GM21447 (cell line): ENCODE data around the gene EYA4.

Experiments used
- ATAC-seq: cut with Tn5 transposase; IDR thresholded peaks from one replicate; pipeline ENCODE4 v1.9.1; 2021; ENCODE audit not compliant: unreplicated experiment

EYA4 gene

DNA sequence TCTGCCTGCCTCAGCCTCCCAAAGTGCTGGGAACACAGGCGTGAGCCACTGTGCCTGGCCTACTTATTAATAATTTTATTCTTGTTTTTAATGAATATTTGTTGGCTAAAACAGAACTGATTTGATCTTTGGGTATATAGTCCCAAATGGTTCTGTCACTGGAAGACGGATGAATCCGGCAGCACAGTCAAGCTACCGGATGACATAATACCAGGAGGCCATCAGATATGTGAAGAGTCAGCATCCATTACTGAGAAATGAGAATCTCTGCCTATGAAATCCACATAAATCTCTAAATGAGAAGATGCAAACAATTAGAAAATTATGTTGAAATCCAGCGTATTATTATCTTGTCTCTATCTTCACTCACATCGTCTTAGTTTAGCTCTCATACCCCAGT is 263.0 kb downstream of the EYA4 start:
- no peak for ATAC-seq

DNA sequence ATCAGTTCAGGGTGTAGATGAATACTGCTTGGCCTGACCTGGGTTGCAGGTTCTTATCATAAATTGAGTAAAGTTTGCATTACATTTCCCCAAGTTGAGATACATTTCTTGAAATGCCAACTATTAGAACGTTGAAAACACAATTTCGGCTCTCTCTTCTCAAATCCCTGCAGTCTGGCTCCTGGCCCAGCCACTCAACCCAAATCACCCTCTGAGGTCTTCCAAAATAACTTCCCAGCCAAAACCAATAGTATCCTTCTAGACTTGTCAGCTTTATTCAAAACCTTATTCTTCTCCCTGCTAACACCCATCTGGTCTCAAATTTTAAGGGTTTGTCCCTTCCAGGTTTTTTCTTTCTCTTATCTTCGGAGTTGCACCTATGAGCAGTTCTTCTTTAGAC is 263.6 kb downstream of the EYA4 start:
- no peak for ATAC-seq

- ATAC-seq: no peak
Observed at GRCh38 chr6:133505681-133506080, 264.5 kb downstream of the EYA4 start.

DNA sequence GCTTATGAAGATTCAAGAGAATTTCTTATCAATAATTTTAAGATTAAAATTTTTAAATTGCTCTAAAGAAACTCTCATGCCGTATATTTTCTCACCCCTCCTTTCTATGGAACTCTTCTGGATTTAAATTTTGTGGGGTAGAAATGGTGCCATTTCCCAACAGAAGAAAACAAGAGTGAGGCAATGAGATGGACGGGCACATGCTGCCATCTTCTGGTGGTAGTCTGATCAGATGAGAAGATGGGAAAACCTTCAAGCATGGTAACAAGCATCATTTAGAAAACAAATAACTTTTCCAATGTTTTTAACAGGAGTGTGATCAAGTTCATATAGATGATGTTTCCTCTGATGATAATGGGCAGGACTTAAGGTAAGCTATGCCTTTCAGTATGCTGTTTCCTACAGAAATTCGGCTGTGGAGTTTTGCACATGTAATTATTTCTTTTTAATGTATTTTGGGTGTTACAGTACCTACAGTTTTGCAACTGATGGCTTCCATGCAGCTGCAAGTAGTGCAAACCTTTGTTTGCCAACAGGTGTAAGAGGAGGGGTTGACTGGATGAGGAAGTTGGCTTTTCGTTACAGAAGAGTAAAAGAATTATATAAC is 271.4 kb downstream of the EYA4 start:
- ATAC-seq: peak; percentile 60

GRCh38 chr6:133523816-133524215 is 282.7 kb downstream of the EYA4 start:
- ATAC-seq: no peak

- no peak for ATAC-seq
Observed at GRCh38 chr6:133526436-133526835, 285.3 kb downstream of the EYA4 start.

DNA sequence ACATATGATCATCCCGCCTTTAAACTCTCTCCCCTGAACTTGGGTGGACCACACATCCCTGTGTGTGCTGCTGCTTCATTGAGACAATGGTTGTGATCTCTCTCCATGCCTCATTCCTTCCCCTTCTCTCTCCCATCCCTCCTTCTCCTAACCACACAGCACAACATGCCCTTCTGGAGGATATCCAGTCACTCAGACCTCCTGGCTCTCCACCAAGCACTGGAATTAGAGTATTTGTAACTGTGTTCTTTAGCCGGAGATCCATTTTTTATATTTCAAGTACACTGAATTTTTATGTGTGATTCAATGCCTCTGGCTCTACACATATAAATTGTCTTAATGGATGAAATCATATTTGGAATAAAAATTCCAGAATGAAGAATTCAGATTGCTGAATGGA is 287.4 kb downstream of the EYA4 start:
- no peak for ATAC-seq

DNA sequence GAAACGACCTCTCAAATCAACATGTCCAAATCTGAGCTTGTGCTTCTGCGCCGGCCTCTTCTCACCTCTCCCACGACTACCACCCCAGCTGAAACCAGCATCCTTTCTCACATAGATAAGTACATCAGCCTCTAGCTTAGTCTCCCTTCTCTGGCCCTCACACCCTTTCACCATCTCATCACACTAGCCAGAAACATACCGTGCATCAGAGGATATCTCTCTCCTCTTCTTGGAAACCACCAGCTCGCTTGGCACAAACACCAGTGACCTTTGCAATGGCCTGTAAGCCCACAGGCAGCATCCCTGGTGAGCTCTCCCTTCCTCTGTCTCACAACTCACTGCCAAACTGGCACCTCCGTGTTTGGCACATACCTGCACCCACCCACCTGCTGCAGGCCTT is 291.8 kb downstream of the EYA4 start:
- no peak for ATAC-seq

- no peak for ATAC-seq
Observed at GRCh38 chr6:133539502-133540259, 298.5 kb downstream of the EYA4 start.

DNA sequence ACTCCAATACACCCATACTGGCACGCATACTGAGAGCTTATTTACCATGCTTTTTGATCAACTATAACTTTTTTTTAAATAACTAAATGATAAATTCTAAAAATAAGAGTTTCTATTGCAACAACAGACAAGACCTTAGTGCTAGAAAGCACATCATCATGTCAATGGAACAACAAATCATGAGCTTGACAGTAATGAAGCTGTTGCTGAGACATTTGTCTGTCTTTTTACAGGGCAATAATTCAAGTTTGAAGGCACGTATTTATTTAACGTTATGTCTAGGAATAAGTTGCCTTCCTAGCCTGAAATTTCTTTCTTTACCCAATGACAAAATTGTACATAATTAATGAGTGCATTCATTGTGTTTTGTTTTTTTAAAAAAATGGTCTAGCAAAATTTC is 299.2 kb downstream of the EYA4 start:
- no peak for ATAC-seq

DNA sequence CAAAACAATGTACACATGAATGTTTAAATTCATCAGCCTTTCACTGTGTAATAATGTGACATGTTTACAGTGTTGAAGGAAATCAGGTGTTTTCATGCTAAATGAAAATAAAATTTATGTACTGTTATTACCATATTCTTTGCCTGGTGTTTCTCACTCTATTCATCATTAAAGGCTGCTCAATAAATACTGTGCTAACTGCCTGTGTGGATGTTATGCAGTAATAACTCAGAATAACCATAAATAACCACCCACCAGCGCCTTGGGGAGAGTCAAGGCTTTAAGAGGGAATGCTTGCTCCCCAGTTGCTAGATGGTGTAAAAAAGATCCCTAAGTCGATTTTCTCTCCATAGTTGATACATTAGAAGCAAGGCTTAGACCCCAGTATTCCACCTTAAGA is 299.9 kb downstream of the EYA4 start:
- ATAC-seq: no peak

DNA sequence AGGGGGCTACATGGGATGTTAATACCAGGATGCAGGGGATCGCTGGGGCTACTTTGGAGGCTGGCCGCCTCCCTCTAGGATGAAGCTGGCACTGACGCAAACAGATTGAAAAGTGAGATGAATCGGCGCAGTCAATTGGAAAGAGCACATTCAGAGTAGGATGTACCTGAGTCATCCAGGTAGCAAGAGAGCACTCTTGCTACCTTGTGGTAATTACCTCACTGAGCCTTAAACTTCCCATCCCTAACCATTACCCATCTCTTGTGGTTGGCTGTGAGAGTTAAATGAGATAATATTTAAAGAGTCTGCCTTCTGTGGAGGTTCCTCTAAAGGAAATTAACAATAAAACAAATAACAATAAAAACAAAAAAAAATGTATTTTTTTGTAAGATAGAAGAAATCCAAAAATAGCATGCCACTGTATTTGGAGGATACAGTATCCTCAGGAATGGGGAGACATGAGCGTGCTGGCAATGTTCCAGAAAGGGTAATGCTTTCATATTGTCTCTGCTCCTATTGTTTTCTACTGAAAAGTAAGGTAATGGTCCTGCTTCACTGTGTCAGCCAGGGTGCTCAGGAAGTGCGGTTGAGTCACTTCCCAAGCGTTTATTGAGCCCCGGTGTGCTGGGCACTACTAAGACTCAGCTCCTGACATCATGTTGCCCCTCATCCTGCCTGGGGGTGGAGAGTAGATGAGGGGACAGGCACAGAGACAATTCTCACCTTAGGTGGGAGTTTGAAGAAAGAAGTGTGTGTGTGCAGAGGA is 301.1 kb downstream of the EYA4 start:
- ATAC-seq: no peak

DNA sequence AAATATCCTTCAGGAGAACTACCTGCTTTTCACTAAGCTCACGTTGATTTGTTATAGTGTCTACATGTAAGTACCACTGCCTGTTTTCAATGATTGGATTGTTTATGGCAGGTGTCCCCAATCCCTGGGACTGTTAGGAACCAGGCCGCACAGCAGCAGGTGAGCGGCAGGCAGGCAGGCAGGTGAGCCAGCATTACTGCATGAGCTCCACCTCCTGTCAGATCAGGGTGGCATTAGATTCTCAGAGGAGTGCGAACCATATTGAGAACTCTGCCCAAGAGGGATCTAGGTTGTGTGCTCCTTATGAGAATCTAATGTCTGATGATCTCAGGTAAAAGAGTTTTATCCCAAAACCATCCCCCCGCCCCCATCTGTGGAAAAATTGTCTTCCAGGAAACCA is 303.3 kb downstream of the EYA4 start:
- ATAC-seq: no peak

GRCh38 chr6:133546098-133546497 is 304.9 kb downstream of the EYA4 start:
- ATAC-seq: no peak

DNA sequence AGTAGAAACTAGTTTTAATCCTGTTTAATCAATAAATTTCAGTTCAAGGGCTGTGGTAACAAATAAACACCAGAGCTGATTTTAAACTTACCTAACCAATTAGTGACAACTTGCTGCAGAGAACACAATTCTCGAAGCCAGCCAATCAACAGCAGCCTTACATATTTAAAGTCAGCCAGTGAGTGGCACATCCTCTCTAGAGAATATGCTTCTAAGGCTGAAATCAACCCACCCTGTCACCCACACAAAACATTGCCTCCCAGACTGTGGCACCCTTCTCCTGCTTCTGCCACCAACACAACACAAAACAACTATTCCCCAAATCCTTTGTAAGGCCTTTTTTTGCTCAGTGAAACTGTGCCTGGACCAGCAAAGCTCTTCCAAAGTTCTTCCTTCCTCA is 306.0 kb downstream of the EYA4 start:
- ATAC-seq: no peak

DNA sequence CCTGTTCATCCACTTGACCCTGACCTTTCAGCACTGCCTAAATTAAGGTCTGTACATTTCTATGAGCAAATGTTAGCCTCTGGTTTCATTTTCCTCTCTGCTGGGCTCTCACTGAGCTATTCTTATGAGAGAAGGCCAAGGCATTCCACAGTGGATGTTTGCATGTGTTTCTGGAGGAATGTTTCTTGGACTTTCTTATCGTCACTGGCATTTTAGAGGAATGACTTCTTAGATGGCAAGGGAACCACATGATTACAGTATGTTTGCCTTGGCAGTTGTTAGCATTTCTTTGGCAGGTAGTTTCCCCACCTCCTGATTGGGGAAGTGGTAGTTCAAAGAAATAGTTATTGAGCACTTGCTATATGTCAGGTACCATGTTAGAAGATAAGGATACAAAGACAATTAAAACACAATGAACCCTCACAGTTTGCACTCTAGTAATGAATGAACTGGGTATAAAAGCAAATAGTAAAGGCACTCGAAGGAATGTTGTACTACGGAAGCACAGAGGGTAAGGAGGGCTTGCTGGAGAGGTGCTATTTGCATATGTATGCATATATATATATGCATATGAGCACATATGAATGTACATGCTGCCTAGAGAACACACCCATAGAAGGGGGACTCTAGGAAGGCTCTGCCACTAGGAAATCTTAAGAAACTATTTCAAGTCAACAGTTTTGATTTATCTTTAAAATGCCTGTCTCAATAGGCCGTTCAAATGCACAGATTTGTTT is 307.4 kb downstream of the EYA4 start:
- no peak for ATAC-seq

DNA sequence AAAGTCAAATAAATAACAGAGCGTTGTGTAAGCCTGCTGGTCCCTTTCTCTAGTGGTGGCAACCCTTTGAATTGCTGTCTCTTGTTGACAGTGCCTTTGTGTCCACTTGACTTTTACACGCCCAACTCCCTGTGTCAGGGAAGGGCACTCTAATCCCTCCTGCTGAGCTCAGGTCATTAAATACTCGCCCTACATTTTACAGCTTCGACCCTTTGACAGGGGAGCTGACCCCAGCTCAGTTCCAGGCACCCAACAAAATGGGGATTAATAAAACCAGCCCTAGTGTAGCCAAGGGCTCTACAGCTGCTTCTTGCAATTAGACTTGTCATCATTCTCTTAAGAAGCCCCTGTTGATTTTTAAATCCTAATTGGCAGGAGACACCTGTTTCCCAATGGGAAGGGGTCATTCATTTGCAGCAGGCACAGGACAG is 308.2 kb downstream of the EYA4 start:
- ATAC-seq: no peak

DNA sequence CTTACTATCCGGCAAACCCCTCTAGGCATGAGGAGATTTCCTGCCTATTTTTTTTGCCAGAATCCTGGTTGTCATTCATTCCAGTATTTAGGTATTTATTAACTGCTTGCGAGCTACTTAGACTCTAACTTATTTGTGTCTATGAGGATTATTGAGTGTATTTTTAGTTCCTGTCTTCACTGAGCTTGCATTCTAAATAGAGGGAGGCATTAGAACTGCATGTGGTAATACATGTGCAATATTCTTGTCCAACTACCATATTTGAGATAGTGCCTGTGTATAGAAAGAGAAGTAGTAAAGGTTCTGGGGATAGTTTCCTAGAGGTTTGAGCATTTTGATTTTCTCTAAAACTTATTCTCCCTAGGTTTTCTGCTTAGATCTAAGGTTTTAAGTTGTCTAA is 308.9 kb downstream of the EYA4 start:
- no peak for ATAC-seq

- ATAC-seq: no peak
Observed at GRCh38 chr6:133551436-133551835, 310.3 kb downstream of the EYA4 start.

DNA sequence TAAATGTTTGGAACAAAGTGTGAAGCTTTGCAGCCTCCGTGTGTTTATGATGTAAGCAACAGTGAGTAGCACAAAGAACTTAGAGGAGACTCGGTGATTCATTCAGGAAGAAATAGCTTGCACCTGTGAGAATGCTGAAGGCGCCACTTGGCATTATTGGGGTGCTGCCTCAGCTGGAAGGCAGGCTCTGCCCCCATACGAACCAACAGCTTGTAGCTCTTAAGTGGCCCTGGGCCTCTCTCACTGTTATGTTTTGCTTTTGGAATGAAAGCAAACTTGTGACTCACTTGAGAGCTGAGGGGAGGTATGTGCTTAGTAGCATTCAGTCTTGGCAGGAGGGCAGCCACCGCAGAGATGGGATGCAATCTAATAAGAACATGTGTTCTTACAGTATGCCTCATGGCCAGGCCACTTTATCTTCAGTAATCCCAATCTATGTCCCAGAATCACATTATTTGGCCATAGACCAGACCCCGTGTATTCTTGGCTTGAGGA is 310.7 kb downstream of the EYA4 start:
- no peak for ATAC-seq

DNA sequence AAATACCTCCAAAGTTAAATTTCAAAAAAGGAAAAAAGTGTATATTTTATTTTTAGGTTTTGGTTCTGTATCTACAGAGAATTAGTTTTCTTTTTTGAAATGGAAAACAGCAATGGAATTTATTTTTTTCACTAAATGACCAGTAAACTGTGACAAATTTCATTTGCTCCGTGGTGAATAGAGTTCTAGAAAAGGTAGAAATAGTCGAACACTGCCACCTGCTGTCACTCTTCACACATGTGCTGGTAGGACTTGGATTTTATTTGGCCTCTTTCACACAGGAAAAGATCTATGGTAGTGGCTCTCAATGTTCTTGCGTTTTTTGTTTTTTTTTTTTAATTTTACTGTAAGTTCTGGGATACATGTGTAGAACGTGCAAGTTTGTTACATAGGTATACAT is 312.5 kb downstream of the EYA4 start:
- ATAC-seq: no peak
